ENCODE measurements around the gene TRIM38. TPM values are rescaled to one million over a fixed set of nuclear protein-coding genes. Genes with fewer than 3 reads are reported as not detected.

TRIM38 gene
- total and polyA plus RNA-seq, 2 of the 13 experiments (the other 11 are each of a cell fraction or from before 2014, with no cell fraction given) = 2.5 to 3.1 TPM

- BruUV-seq (replicated peaks) = no TSS peak
- DNase-seq (ENCODE audit: low spot score) = no peak
- Histone ChIP-seq H3K4me1 (ENCODE audit: insufficient read depth, low read length) (peaks cover 3% of the 10 kb centered on the region), H3K27ac (ENCODE audit: extremely low read length, insufficient read depth, low read length) (no peak overlapping the region), H4K20me1 (ENCODE audit: insufficient read depth, low read length) (no peaks in the 10 kb centered on the region), H3K27me3 (ENCODE audit: control insufficient read depth in 1 of 2, insufficient read depth in 2 of 2, low read length in 2 of 2) (no peaks in the 10 kb centered on the region), H2AFZ (ENCODE audit: low read length) (no peak overlapping the region), H3K36me3 (replicated peaks in 1 of 2; ENCODE audit: control insufficient read depth in 1 of 2, insufficient read depth in 2 of 2, low read length in 2 of 2) (peaks cover 4 to 25% of the 10 kb centered on the region in 2 experiments), H3K9me3 (ENCODE audit: low read length) (no peaks in the 10 kb centered on the region), H3K4me3 (replicated peaks in 1 of 3; ENCODE audit: insufficient read depth in 1 of 3, low read depth in 2 of 3, low read length in 3 of 3) (no peak overlapping the region), H3K79me2 (ENCODE audit: insufficient read depth, low read length) (no peaks in the 10 kb centered on the region), H3K9ac (ENCODE audit: insufficient read depth, low read depth, low read length) (no peak overlapping the region), H3K4me2 (ENCODE audit: low read depth, low read length) (no peak overlapping the region)
- CTCF ChIA-PET (ENCODE audit: low intra/inter-chr PET ratio, low total read pairs) = no interaction called here
- WGBS (ENCODE audit: low lambda C conversion rate) = 97% methylated on average over 5 of the region's 5 CpGs
- POLR2A ChIA-PET = interaction anchor here (1.5 to 2.0 kb wide), 2 partner anchors 9 kb away, joined by 5 to 11 read pairs; no protein-coding TSS in a partner anchor
- in situ Hi-C loops (cut with HindIII; ENCODE audit: extremely low pct_ligation_motif_present, low pct_unique_long_range_greater_than_20kb) = no loop called here
- no peak for FAIRE-seq
- intact Hi-C loops (cut with micrococcal nuclease; ENCODE audit: unreplicated experiment) = no loop called here
- no peak for ATAC-seq
- TF ChIP-seq E2F5 (CRISPR knock-in tag; conservative IDR thresholded peaks at IDR 0.05) (no peak), ZNF782 (CRISPR knock-in tag; IDR thresholded peaks at IDR 0.05; ENCODE audit: borderline replicate concordance) (no peak), SRSF9 (IDR thresholded peaks at IDR 0.05; ENCODE audit: borderline replicate concordance, insufficient read depth, low read depth, low read length, poor library complexity, severe bottlenecking) (no peak), SYNCRIP (IDR thresholded peaks at IDR 0.05; ENCODE audit: insufficient read depth, low read depth, low read length) (no peak), HOXA7 (CRISPR knock-in tag; IDR thresholded peaks at IDR 0.05) (no peak), HOXA5 (CRISPR knock-in tag; IDR thresholded peaks at IDR 0.05) (no peak), ZBTB40 (IDR thresholded peaks at IDR 0.05) (no peak), ZBTB40 (CRISPR knock-in tag; IDR thresholded peaks at IDR 0.05) (no peak), HMG20A (CRISPR knock-in tag; IDR thresholded peaks at IDR 0.05; ENCODE audit: borderline replicate concordance) (no peak), ADNP (CRISPR knock-in tag; IDR thresholded peaks at IDR 0.05) (no peak), ZNF530 (CRISPR knock-in tag; IDR thresholded peaks at IDR 0.05; ENCODE audit: low read depth) (no peak), ZNF414 (CRISPR knock-in tag; IDR thresholded peaks at IDR 0.05) (no peak), KDM5A (IDR thresholded peaks at IDR 0.05; ENCODE audit: borderline replicate concordance, low read length) (no peak), TCF7 (IDR thresholded peaks at IDR 0.05; ENCODE audit: low read depth) (no peak), ZNF556 (CRISPR knock-in tag; IDR thresholded peaks at IDR 0.05; ENCODE audit: borderline replicate concordance) (no peak)
These were observed 42.9 kb upstream of the TRIM38 start for GRCh38 chr6:25919657-25920056.
